Kidney epithelial cell (primary cell): ENCODE results near the gene PPT2. TPM values are rescaled to one million over a fixed set of nuclear protein-coding genes. Genes with fewer than 3 reads are reported as not detected.

ENCODE experiments used
- DNase-seq: peaks from one replicate; pipeline ENCODE4 v3.0.0-alpha.2; 2010; ENCODE audit warnings: low read depth
- H3K27me3 ChIP-seq: 2 replicates; pipeline ENCODE4 v1.6.0; 2011; ENCODE audit warnings: low read length; ENCODE audit not compliant: control insufficient read depth, insufficient read depth
- H3K36me3 ChIP-seq: 2 replicates; pipeline ENCODE4 v1.5.1; 2011; ENCODE audit warnings: low read length; ENCODE audit not compliant: control insufficient read depth, insufficient read depth
- H3K4me3 ChIP-seq: 2 replicates; pipeline ENCODE4 v1.5.1; 2011; ENCODE audit warnings: low read depth, mild to moderate bottlenecking, control low read depth, low read length
- CTCF ChIP-seq: IDR thresholded peaks from 2 replicates; pipeline ENCODE4 v1.5.1; 2011; ENCODE audit warnings: mild to moderate bottlenecking, moderate library complexity, low read length, control low read depth, inconsistent platforms; ENCODE audit not compliant: insufficient read depth, poor library complexity, severe bottlenecking
- total RNA-seq: library from RNA; depleted of rRNA; stranded (reverse); fragments of >200 nt; gene quantifications from 2 replicates; pipeline ENCODE4 v1.2.3, GENCODE V29; 2015

PPT2 gene
- total RNA-seq, 1 donor from 2014 or later = 12.9 TPM

- Histone ChIP-seq H3K4me3 (no peak overlapping the region), H3K36me3 (no peaks in the 10 kb centered on the region), H3K27me3 (no peaks in the 10 kb centered on the region)
- no peak for TF ChIP-seq CTCF
- DNase-seq = no peak
These were observed 4.1 kb downstream of the PPT2 start for GRCh38 chr6:32158052-32158451.

- H3K36me3 ChIP-seq = peaks cover 1% of the 10 kb centered on the region
These were observed 9.8 kb downstream of the PPT2 start for GRCh38 chr6:32163559-32164258.

GRCh38 chr6:32164295-32164694, 10.4 kb downstream of the PPT2 start, which contains the start of gene EGFL8:
TSS of gene EGFL8 (plus strand) at chr6:32164595. CDS start at chr6:32166166, 1,571 bp downstream.
- TF ChIP-seq CTCF = no peak
- Histone ChIP-seq H3K4me3 (no peak within 1 kb of the TSS), H3K27me3 (no peaks in the 10 kb centered on the region), H3K36me3 (peaks cover 1% of the 10 kb centered on the region)
- no peak for DNase-seq

More at GRCh38 chr6:32163559-32164258, 9.8 kb downstream of the PPT2 start:
- TF ChIP-seq CTCF = no peak
- Histone ChIP-seq H3K27me3 (no peaks in the 10 kb centered on the region), H3K4me3 (no peak overlapping the region)
- no peak for DNase-seq

- Histone ChIP-seq H3K4me3 (no peak overlapping the region), H3K36me3 (peaks cover 4% of the 10 kb centered on the region), H3K27me3 (no peaks in the 10 kb centered on the region)
- DNase-seq = no peak
- TF ChIP-seq CTCF = no peak
These were observed 12.6 kb downstream of the PPT2 start for GRCh38 chr6:32166411-32167061.

- Histone ChIP-seq H3K4me3 (no peak overlapping the region), H3K36me3 (peaks cover 4% of the 10 kb centered on the region), H3K27me3 (no peaks in the 10 kb centered on the region)
- no peak for DNase-seq
- TF ChIP-seq CTCF = no peak
These were observed 13.3 kb downstream of the PPT2 start for GRCh38 chr6:32167154-32167760.
